GM11168 (cell line): Measurements from ENCODE around the gene PITPNM1.

Experiments used
- in situ Hi-C: fragments of 300-500 bp; cut with MboI; formaldehyde crosslinking; loops from one replicate; pipeline ENCODE4 v1.12.0; 2022; ENCODE audit warnings: low sequenced_read_pairs; ENCODE audit not compliant: unreplicated experiment

The PITPNM1 gene

GRCh38 chr11:67450796-67451657, 54.1 kb downstream of the PITPNM1 start:
- in situ Hi-C loops, result no loop called here

DNA sequence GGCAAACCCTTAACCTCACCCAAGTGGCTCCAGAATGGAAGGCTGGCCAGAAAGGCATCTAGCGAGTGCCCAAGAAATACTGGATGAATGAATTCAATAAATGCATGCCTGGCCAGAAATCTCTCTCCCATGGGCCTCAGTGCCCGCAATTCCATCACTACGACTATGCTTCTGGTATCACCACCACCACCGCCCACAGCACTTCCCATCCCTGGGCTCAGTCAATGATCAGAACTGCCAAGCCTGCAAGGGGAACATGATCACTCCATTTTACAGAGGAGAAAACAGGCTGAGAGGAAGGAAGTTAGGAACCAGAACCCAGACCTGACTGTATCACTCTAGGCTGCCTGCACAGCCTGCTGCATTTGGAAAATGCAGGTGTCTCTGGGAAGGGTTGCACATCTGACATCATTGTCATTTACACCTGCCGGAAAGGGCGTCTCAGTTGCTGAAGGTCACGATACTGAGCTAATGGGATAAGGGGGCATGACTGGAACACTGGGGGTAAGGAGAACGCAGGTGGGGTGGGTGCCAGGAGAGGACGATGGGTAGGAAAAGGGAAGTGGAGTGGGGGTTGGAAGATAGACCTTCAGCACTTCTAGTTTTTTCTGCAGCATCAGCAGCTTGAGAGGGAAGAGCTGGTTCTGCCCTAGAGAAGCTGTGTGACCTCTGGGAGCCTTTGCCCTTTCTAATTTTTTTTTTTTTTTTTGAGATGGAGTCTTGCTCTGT, 55.9 kb downstream of the PITPNM1 start:
- in situ Hi-C loops, result no loop called here

GRCh38 chr11:67448220-67448609, 56.9 kb downstream of the PITPNM1 start:
- in situ Hi-C loops, result no loop called here

GRCh38 chr11:67445515-67445914, 59.6 kb downstream of the PITPNM1 start:
- in situ Hi-C loops, result no loop called here

DNA sequence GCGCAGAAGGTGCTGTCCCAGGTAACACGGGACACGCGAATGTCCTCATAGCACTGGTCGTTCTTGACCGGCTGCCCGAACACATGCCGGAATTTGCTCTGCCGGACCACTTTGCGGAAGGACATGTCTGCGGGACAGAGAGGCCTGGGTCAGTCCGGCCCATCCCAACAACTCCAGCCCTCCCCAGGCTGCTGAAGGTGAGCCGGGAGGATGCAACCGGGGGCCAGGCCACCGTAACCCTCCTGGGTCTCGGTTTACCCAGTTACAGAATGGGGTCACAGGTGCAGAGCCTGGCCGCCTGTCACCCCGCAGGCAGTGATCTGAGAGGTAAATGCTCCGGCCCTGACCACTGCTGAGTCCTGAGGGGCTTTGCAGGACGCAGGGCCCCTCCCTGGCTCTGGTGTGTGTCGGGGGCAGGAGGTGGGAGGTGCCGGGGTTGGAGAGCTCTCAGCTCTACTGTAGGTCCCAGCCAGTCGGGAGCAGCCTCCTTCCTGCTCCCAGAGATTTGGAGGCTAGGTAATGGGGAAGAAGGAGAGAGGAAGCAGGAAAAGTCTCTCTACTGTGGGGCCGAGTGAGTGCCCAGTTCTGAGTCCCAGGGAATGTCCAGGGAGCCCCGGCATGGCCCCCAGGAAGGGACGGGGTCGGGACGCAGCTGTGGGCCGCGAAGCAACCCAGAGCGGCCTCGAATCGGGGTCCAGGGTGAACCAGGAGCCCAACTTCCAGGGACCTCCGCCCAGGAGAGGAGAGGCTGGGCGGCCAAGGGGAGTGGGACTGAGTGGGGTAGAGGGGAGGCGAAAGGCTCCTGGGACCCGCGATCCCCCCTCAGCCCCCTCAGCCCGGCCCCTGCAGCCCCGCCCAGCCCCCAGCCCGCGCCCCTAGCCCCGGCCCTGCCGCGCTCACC, 62.4 kb downstream of the PITPNM1 start:
- in situ Hi-C loops, result no loop called here
